HG03457 (cell line): ENCODE results near the gene RTN4IP1.

Source experiments
- ATAC-seq: cut with Tn5 transposase; IDR thresholded peaks from one replicate; pipeline ENCODE4 v1.9.1; 2021; ENCODE audit warnings: moderate number of reproducible peaks; ENCODE audit not compliant: unreplicated experiment

The RTN4IP1 gene

GRCh38 chr6:106629103-106629858, at the start of gene RTN4IP1, which contains the start of gene QRSL1:
Gene RTN4IP1, minus strand, starts transcription at chr6:106629498. Its CDS starts 477 bp downstream, at chr6:106629021.
Gene QRSL1, plus strand, starts transcription at chr6:106629578. Its CDS starts 104 bp downstream, at chr6:106629682.
- peak; percentile 60 for ATAC-seq

- ATAC-seq: no peak
Measured at GRCh38 chr6:106677282-106677681, 48.0 kb upstream of the RTN4IP1 start.

GRCh38 chr6:106674541-106675229, 45.4 kb upstream of the RTN4IP1 start:
- ATAC-seq: no peak

- no peak for ATAC-seq
Measured at GRCh38 chr6:106671651-106672050, 42.4 kb upstream of the RTN4IP1 start.

- no peak for ATAC-seq
Measured at GRCh38 chr6:106670236-106670635, 40.9 kb upstream of the RTN4IP1 start.

- ATAC-seq: no peak
Measured at GRCh38 chr6:106667022-106667402, 37.7 kb upstream of the RTN4IP1 start.

GRCh38 chr6:106666282-106667021, 37.2 kb upstream of the RTN4IP1 start:
- peak; percentile 96 for ATAC-seq

- no peak for ATAC-seq
Measured at GRCh38 chr6:106662458-106662857, 33.2 kb upstream of the RTN4IP1 start.

- ATAC-seq: no peak
Measured at GRCh38 chr6:106659859-106660258, 30.6 kb upstream of the RTN4IP1 start.

GRCh38 chr6:106658469-106658868, 29.2 kb upstream of the RTN4IP1 start:
- ATAC-seq: no peak

- peak; percentile 75 for ATAC-seq
Measured at GRCh38 chr6:106648651-106649308, 19.5 kb upstream of the RTN4IP1 start.

GRCh38 chr6:106643061-106643460, 13.8 kb upstream of the RTN4IP1 start:
- no peak for ATAC-seq

- ATAC-seq: no peak
Measured at GRCh38 chr6:106642476-106642875, 13.2 kb upstream of the RTN4IP1 start.

- no peak for ATAC-seq
Measured at GRCh38 chr6:106639812-106640211, 10.5 kb upstream of the RTN4IP1 start.

GRCh38 chr6:106637717-106638341, 8.5 kb upstream of the RTN4IP1 start:
- ATAC-seq: peak; percentile 46

GRCh38 chr6:106637051-106637716, 7.9 kb upstream of the RTN4IP1 start:
- peak; percentile 9 for ATAC-seq

GRCh38 chr6:106634565-106634964, 5.3 kb upstream of the RTN4IP1 start:
- no peak for ATAC-seq

GRCh38 chr6:106631346-106631745, 2.0 kb upstream of the RTN4IP1 start:
- no peak for ATAC-seq

GRCh38 chr6:106630366-106630765, 1.1 kb upstream of the RTN4IP1 start:
- ATAC-seq: no peak

GRCh38 chr6:106629859-106630163, 513 bp upstream of the RTN4IP1 start:
- ATAC-seq: peak; percentile 4
